Ishikawa (cell line): ENCODE data around the gene PDE10A.

ENCODE experiments used
- EP300 ChIP-seq: IDR thresholded peaks from 2 replicates; pipeline ENCODE4 v1.6.1; 2012; ENCODE audit warnings: borderline replicate concordance
- RAD21 ChIP-seq: IDR thresholded peaks from 2 replicates; pipeline ENCODE4 v1.6.1; 2012; ENCODE audit warnings: low read depth
- TF ChIP-seq, protein P1 (sequence below): IDR thresholded peaks from 2 replicates; pipeline ENCODE4 v1.6.1; 2012

DNA sequence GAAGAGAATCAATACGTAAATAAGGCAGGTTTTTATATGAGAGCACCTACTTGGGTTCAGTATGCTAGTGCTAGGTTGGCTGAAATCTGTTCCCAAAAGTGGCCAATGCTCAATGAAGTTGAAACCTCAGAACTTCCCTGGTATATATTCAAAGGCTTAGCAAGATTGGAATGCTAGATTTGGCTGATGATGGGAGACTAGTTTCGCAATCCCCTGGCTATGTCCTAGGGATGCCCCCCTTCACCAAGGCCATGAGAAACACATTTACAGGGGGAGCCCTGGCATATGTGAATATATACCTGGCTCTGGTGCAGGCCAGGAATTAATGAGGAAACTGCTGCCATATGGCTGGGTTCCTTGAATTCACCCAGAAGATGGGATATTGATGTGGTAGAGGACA, 211.2 kb downstream of the PDE10A start:
- TF ChIP-seq EP300 (no peak), RAD21 (no peak)
- TF ChIP-seq, protein P1, sequence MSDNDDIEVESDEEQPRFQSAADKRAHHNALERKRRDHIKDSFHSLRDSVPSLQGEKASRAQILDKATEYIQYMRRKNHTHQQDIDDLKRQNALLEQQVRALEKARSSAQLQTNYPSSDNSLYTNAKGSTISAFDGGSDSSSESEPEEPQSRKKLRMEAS, result no peak
